Osteocyte (in vitro differentiated cells): ENCODE results near the gene POLR2C. TPM values are rescaled to one million over a fixed set of nuclear protein-coding genes. Genes with fewer than 3 reads are reported as not detected.

Experiments used
- DNase-seq: peaks from one replicate; pipeline ENCODE4 v3.0.0; 2021; ENCODE audit warnings: mixed read lengths; ENCODE audit not compliant: unreplicated experiment; ENCODE audit errors: extremely low spot score
- H3K27ac Mint-ChIP-seq: one replicate; pipeline ENCODE4 v1.8.0; 2021; ENCODE audit warnings: mild to moderate bottlenecking, mixed read lengths; ENCODE audit not compliant: unreplicated experiment
- H3K27me3 Mint-ChIP-seq: one replicate; pipeline ENCODE4 v1.8.0; 2021; ENCODE audit warnings: mixed read lengths; ENCODE audit not compliant: unreplicated experiment
- H3K36me3 Mint-ChIP-seq: one replicate; pipeline ENCODE4 v1.8.0; 2021; ENCODE audit warnings: mixed read lengths; ENCODE audit not compliant: unreplicated experiment
- H3K4me1 Mint-ChIP-seq: one replicate; pipeline ENCODE4 v1.8.0; 2021; ENCODE audit warnings: mixed read lengths; ENCODE audit not compliant: unreplicated experiment
- H3K4me3 Mint-ChIP-seq: one replicate; pipeline ENCODE4 v1.8.0; 2021; ENCODE audit warnings: mild to moderate bottlenecking, moderate library complexity, mixed read lengths; ENCODE audit not compliant: unreplicated experiment
- H3K9me3 Mint-ChIP-seq: one replicate; pipeline ENCODE4 v1.8.0; 2021; ENCODE audit warnings: mixed read lengths; ENCODE audit not compliant: unreplicated experiment
- CTCF ChIP-seq: fragments of 200-600 bp; sonication (generic); IDR thresholded peaks from 2 replicates; pipeline ENCODE4 v1.5.0; 2021; ENCODE audit warnings: antibody characterized with exemption, mild to moderate bottlenecking, moderate library complexity
- total RNA-seq: library from RNA; stranded (reverse); gene quantifications from 2 replicates; pipeline ENCODE4 v1.2.1, GENCODE V29; 2021

Gene POLR2C
- total RNA-seq, 1 donor from 2014 or later = 46.8 TPM

GRCh38 chr16:57512296-57513001 is 50.0 kb downstream of the POLR2C start:
- Mint-ChIP-seq H3K36me3 (peaks cover 18% of the 10 kb centered on the region), H3K4me1 (peaks cover 7% of the 10 kb centered on the region), H3K9me3 (no peaks in the 10 kb centered on the region), H3K4me3 (no peak overlapping the region), H3K27me3 (no peaks in the 10 kb centered on the region), H3K27ac (no peak overlapping the region)
- TF ChIP-seq CTCF = no peak
- no peak for DNase-seq

- Mint-ChIP-seq H3K4me1 (peaks cover 7% of the 10 kb centered on the region), H3K27ac (no peak overlapping the region), H3K4me3 (no peak overlapping the region), H3K36me3 (peaks cover 20% of the 10 kb centered on the region), H3K27me3 (no peaks in the 10 kb centered on the region), H3K9me3 (no peaks in the 10 kb centered on the region)
- TF ChIP-seq CTCF = no peak
- DNase-seq = no peak
Measured at GRCh38 chr16:57513371-57514102, 51.1 kb downstream of the POLR2C start.

GRCh38 chr16:57514371-57514770 is 51.9 kb downstream of the POLR2C start:
- no peaks in the 10 kb centered on the region for H3K27me3 Mint-ChIP-seq
- no peak for DNase-seq
- H3K36me3 Mint-ChIP-seq = peaks cover 29% of the 10 kb centered on the region
- H3K4me1 Mint-ChIP-seq = peaks cover 7% of the 10 kb centered on the region
- TF ChIP-seq CTCF = no peak
- no peaks in the 10 kb centered on the region for H3K9me3 Mint-ChIP-seq
- no peak overlapping the region for H3K27ac Mint-ChIP-seq
- H3K4me3 Mint-ChIP-seq = no peak overlapping the region

- H3K36me3 Mint-ChIP-seq = peaks cover 29% of the 10 kb centered on the region
- H3K27ac Mint-ChIP-seq = no peak overlapping the region
- no peaks in the 10 kb centered on the region for H3K27me3 Mint-ChIP-seq
- no peak overlapping the region for H3K4me3 Mint-ChIP-seq
- DNase-seq = no peak
- H3K9me3 Mint-ChIP-seq = no peaks in the 10 kb centered on the region
- H3K4me1 Mint-ChIP-seq = peaks cover 7% of the 10 kb centered on the region
- no peak for TF ChIP-seq CTCF
Measured at GRCh38 chr16:57514791-57515600, 52.5 kb downstream of the POLR2C start.
